ENCODE data around the gene RABEP2.

DNA sequence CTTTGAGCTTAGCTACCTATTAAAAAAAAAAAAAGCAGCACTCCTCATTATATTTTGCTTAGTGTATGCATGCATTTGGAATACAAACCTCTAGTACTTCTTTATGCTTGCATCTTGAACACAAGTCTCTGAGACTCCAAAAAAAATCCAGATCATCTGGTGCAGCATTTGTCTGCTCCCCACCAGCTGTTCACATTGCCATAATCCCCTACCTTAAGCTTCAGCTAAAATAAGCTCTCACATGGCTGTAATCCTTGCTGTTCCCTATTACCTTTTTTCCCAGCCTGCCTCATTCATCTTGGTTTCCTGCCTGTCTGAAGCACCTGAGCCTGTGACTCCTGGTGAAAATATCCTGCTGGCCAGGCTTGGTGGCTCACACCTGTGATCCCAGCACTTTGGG, 18.2 kb upstream of the RABEP2 start:
- TF ChIP-seq, protein P1, sequence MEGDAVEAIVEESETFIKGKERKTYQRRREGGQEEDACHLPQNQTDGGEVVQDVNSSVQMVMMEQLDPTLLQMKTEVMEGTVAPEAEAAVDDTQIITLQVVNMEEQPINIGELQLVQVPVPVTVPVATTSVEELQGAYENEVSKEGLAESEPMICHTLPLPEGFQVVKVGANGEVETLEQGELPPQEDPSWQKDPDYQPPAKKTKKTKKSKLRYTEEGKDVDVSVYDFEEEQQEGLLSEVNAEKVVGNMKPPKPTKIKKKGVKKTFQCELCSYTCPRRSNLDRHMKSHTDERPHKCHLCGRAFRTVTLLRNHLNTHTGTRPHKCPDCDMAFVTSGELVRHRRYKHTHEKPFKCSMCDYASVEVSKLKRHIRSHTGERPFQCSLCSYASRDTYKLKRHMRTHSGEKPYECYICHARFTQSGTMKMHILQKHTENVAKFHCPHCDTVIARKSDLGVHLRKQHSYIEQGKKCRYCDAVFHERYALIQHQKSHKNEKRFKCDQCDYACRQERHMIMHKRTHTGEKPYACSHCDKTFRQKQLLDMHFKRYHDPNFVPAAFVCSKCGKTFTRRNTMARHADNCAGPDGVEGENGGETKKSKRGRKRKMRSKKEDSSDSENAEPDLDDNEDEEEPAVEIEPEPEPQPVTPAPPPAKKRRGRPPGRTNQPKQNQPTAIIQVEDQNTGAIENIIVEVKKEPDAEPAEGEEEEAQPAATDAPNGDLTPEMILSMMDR (conservative IDR thresholded peaks at IDR 0.05; ENCODE audit: low read length): no peak
- no peak for TF ChIP-seq EZH2phosphoT487 (IDR thresholded peaks at IDR 0.05; ENCODE audit: borderline replicate concordance, low read depth, low read length)

Measured in OCI-LY7 (cell line).